K562 (cell line): ENCODE measurements around the gene SLC35B1. TPM values are rescaled to one million over a fixed set of nuclear protein-coding genes. Genes with fewer than 3 reads are reported as not detected.
A peak's percentile ranks its signal among the peaks of the same experiment; 100 is the strongest.

ENCODE experiments used
- ATAC-seq: fragments of 200-7000 bp; cut with Tn5 transposase; 3 replicates; pipeline ENCODE4 v1.9.1; 2020; ENCODE audit warnings: moderate library complexity
- BruUV-seq: library from RNA; stranded (reverse); fragments of 400-500 nt; replicated peaks from 2 replicates; lab custom pipeline; 2021; lab: Mats Ljungman, UMichigan
- CTCF ChIA-PET: fragments of 300-600 bp; formaldehyde crosslinking; extraction: SDS; loops from one replicate; lab custom pipeline; 2021; ENCODE audit warnings: low intra/inter-chr PET ratio; lab: Yijun Ruan, JAX
- POLR2A ChIA-PET: fragments of 300-600, 350-650 bp; sonication (Branson Sonifier 250); formaldehyde crosslinking; extraction: SDS; loops from one replicate; lab custom pipeline; 2021; ENCODE audit warnings: antibody characterized with exemption, inconsistent platforms; lab: Yijun Ruan, JAX
- DNase-seq, 4 experiments: peaks; one replicate each; pipeline versions ENCODE4 v3.0.0 to v3.0.0-alpha.2; 2011 to 2018; ENCODE audit warnings: low spot score in 3 of 4, mixed read lengths in 3 of 4; ENCODE audit errors: extremely low read depth in 1 of 4
- FAIRE-seq: peaks from 2 replicates; lab custom pipeline; 2011; peaks lifted over from hg19 to GRCh38; lab: Jason Lieb, UNC
- H2AFZ ChIP-seq: 2 replicates; pipeline ENCODE4 v1.6.0; 2011; ENCODE audit warnings: low read depth, low read length, control low read depth, inconsistent platforms
- H3K27ac ChIP-seq: fragments of 200-600 bp; 3 replicates; pipeline ENCODE4 v1.8.0; 2011; ENCODE audit warnings: low read depth, mild to moderate bottlenecking, control low read depth, inconsistent platforms, low read length, moderate library complexity, mixed read lengths; ENCODE audit errors: extremely low read depth
- H3K27me3 ChIP-seq, 2 experiments: fragments of 300-600 bp in 1 of 2; 2 replicates in 1 of 2; 3 replicates in 1 of 2; pipeline versions ENCODE4 v1.6.0 to v1.8.0; 2011; ENCODE audit warnings: inconsistent platforms in 2 of 2, low read length in 2 of 2, mild to moderate bottlenecking in 1 of 2, mixed read lengths in 1 of 2, moderate library complexity in 1 of 2; ENCODE audit not compliant: control insufficient read depth in 2 of 2, insufficient read depth in 2 of 2
- H3K36me3 ChIP-seq: fragments of 300-600 bp; 3 replicates; pipeline ENCODE4 v1.8.0; 2011; ENCODE audit warnings: mild to moderate bottlenecking, low read length, inconsistent platforms; ENCODE audit not compliant: control insufficient read depth, insufficient read depth
- H3K4me1 ChIP-seq, 2 experiments: fragments of 200-600 bp in 1 of 2; replicated peaks in 1 of 2; 2 replicates in 1 of 2; 3 replicates in 1 of 2; pipeline versions ENCODE4 v1.5.1 to v1.8.0; 2011; ENCODE audit warnings: inconsistent platforms in 2 of 2, low read length in 2 of 2, mild to moderate bottlenecking in 1 of 2, mixed read lengths in 1 of 2, moderate library complexity in 1 of 2; ENCODE audit not compliant: control insufficient read depth in 2 of 2, insufficient read depth in 2 of 2
- H3K4me2 ChIP-seq: 2 replicates; pipeline ENCODE4 v1.6.1; 2011; ENCODE audit warnings: low read length, control low read depth, inconsistent platforms, mixed read lengths; ENCODE audit not compliant: insufficient read depth
- H3K4me3 ChIP-seq: fragments of 200-600 bp; sonication (generic), shearing (Covaris generic); 2 replicates; pipeline ENCODE4 v1.5.1; 2016; ENCODE audit warnings: control low read depth, inconsistent platforms
- H3K79me2 ChIP-seq: fragments of 200-600 bp; 3 replicates; pipeline ENCODE4 v1.8.0; 2011; ENCODE audit warnings: low read length, inconsistent platforms; ENCODE audit not compliant: control insufficient read depth, insufficient read depth
- H3K9ac ChIP-seq, 2 experiments: 2 replicates each; pipeline versions ENCODE4 v1.6.0 to v1.6.1; 2011; ENCODE audit warnings: low read depth in 2 of 2, low read length in 2 of 2, control low read depth in 1 of 2, inconsistent platforms in 1 of 2, mild to moderate bottlenecking in 1 of 2, mixed read lengths in 1 of 2; ENCODE audit not compliant: insufficient read depth in 1 of 2
- H3K9me1 ChIP-seq: one replicate; pipeline ENCODE4 v1.6.0; 2011; ENCODE audit warnings: inconsistent platforms, mild to moderate bottlenecking, low read length, moderate library complexity; ENCODE audit not compliant: control insufficient read depth, insufficient read depth
- H3K9me3 ChIP-seq: replicated peaks from 2 replicates; pipeline ENCODE4 v1.5.1; 2011; ENCODE audit warnings: low read depth, low read length, inconsistent platforms; ENCODE audit not compliant: control insufficient read depth, insufficient read depth
- H4K20me1 ChIP-seq: replicated peaks from 2 replicates; pipeline ENCODE4 v1.6.1; 2011; ENCODE audit warnings: low read length, inconsistent platforms, mixed read lengths; ENCODE audit not compliant: control insufficient read depth, insufficient read depth
- BACH1 ChIP-seq: fragments of 200-800 bp; sonication (Bioruptor generic); IDR thresholded peaks from 2 replicates; pipeline ENCODE4 v1.6.1; 2016; ENCODE audit warnings: missing genetic modification characterization, missing compliant biosample characterization
- BCOR ChIP-seq: fragments of 450-650 bp; IDR thresholded peaks from 2 replicates; pipeline ENCODE4 v1.6.1; 2016
- ETV6 ChIP-seq, 3 experiments: fragments of 150-350 bp in 1 of 3; sonication (generic) in 1 of 3; formaldehyde crosslinking in 1 of 3; IDR thresholded peaks; 2 replicates each; pipeline versions ENCODE4 v1.6.1 to v1.8.0; 2014 to 2022; ENCODE audit warnings: borderline replicate concordance in 2 of 3, low read depth in 2 of 3, antibody characterized with exemption in 1 of 3, low read length in 1 of 3, mild to moderate bottlenecking in 1 of 3, missing genetic modification reagents in 1 of 3
- LCOR ChIP-seq: sonication (generic); formaldehyde crosslinking; IDR thresholded peaks from 2 replicates; pipeline ENCODE4 v1.8.0; 2022; ENCODE audit warnings: mild to moderate bottlenecking, missing genetic modification reagents
- MYBL2 ChIP-seq, 2 experiments: fragments of 450-650 bp in 1 of 2; sonication (generic) in 1 of 2; formaldehyde crosslinking in 1 of 2; IDR thresholded peaks; 2 replicates each; pipeline versions ENCODE4 v1.6.1 to v1.8.1; 2017 to 2022; ENCODE audit warnings: borderline replicate concordance in 1 of 2, inconsistent platforms in 1 of 2, low read depth in 1 of 2, mild to moderate bottlenecking in 1 of 2, missing genetic modification reagents in 1 of 2, moderate library complexity in 1 of 2
- SMC3 ChIP-seq: conservative IDR thresholded peaks from 2 replicates; pipeline ENCODE4 v1.6.1; 2011; ENCODE audit warnings: low read depth, low read length, improper control_type of control experiment; ENCODE audit not compliant: insufficient read depth
- SP1 ChIP-seq: sonication (generic); formaldehyde crosslinking; IDR thresholded peaks from 2 replicates; pipeline ENCODE4 v1.8.1; 2022; ENCODE audit warnings: mild to moderate bottlenecking, missing genetic modification reagents
- TARDBP ChIP-seq: fragments of 450-650 bp; IDR thresholded peaks from 2 replicates; pipeline ENCODE4 v1.6.1; 2016
- TBL1XR1 ChIP-seq, 2 experiments: IDR thresholded peaks; 2 replicates each; pipeline ENCODE4 v1.6.1; 2012; ENCODE audit warnings: improper control_type of control experiment in 2 of 2, low read length in 2 of 2, mild to moderate bottlenecking in 1 of 2
- ZC3H11A ChIP-seq: IDR thresholded peaks from 2 replicates; pipeline ENCODE4 v1.6.1; 2012; ENCODE audit warnings: low read depth, low read length, improper control_type of control experiment
- ZNF239 ChIP-seq: fragments of 250-450 bp; sonication (Bioruptor Pico); IDR thresholded peaks from 2 replicates; pipeline ENCODE4 v1.4.0; 2020; ENCODE audit warnings: mild to moderate bottlenecking
- ZNF253 ChIP-seq: fragments of 250-450 bp; sonication (Bioruptor Pico); conservative IDR thresholded peaks from 2 replicates; pipeline ENCODE4 v1.6.1; 2021; ENCODE audit warnings: mild to moderate bottlenecking
- ZNF589 ChIP-seq: fragments of 200-800 bp; sonication (Bioruptor generic); IDR thresholded peaks from 2 replicates; pipeline ENCODE4 v1.6.1; 2016; ENCODE audit warnings: low read depth, missing genetic modification characterization, missing compliant biosample characterization
- ZNF764 ChIP-seq: fragments of 250-450 bp; sonication (Bioruptor Pico); IDR thresholded peaks from 2 replicates; pipeline ENCODE4 v1.4.0; 2020; ENCODE audit warnings: low read depth, mild to moderate bottlenecking, moderate library complexity
- ZSCAN32 ChIP-seq: fragments of 450-650 bp; formaldehyde crosslinking; IDR thresholded peaks from 2 replicates; pipeline ENCODE4 v1.4.0; 2020; ENCODE audit warnings: mild to moderate bottlenecking, moderate library complexity
- WGBS: fragments of 100-300 bp; shearing (Covaris generic); methylation state at CpG from one replicate; pipeline ENCODE4 v1.1.6; 2016; ENCODE audit warnings: low coverage, mixed read lengths; ENCODE audit not compliant: insufficient coverage; ENCODE audit errors: missing lambda C conversion rate; 5-methylcytosine and 5-hydroxymethylcytosine counted together
- in situ Hi-C: fragments of 300-500 bp; cut with MboI; formaldehyde crosslinking; loops from 4 replicates; pipeline ENCODE4 v1.15.0; 2018; ENCODE audit warnings: inconsistent platforms, mixed read lengths
- intact Hi-C: fragments of 100-400 bp; cut with micrococcal nuclease; formaldehyde crosslinking; loops from 2 replicates; pipeline ENCODE4 v1.14.2; 2022
- polyA plus RNA-seq, 8 experiments: library from polyadenylated mRNA; depleted of rRNA in 4 of 8; stranded (reverse) in 5 of 8; unstranded in 3 of 8; fragments of >200 nt; fragmentation: Nextera tagmentation in 2 of 8; fragmentation: Illumina TruSeq in 1 of 8; extraction: Ambion mirVana in 2 of 8; extraction: Trizol in 1 of 8; gene quantifications; 2 replicates each; pipeline versions ENCODE4 v1.2.1 to v1.2.3, GENCODE V29; 2011 to 2014; ENCODE audit warnings: inconsistent platforms in 1 of 8, missing spikeins in 1 of 8
- total RNA-seq, 7 experiments: library from RNA; depleted of rRNA in 6 of 7; stranded (reverse); fragments of >200 nt in 6 of 7; fragmentation: Illumina TruSeq in 2 of 7; extraction: Trizol in 2 of 7; gene quantifications; 2 replicates each; pipeline versions ENCODE4 v1.2.1 to v1.2.3, GENCODE V29; 2011 to 2021; ENCODE audit warnings: low replicate concordance in 1 of 7
- TF ChIP-seq, protein P1 (sequence below): fragments of 250-450 bp; sonication (Bioruptor Pico); IDR thresholded peaks from 2 replicates; pipeline ENCODE4 v1.4.0; 2020; ENCODE audit warnings: mild to moderate bottlenecking, moderate library complexity
- TF ChIP-seq, protein P2 (sequence below): sonication (generic); formaldehyde crosslinking; IDR thresholded peaks from 2 replicates; pipeline ENCODE4 v1.8.1; 2023; ENCODE audit warnings: mild to moderate bottlenecking, missing genetic modification reagents, moderate library complexity

Gene SLC35B1
- total and polyA plus RNA-seq, 9 of the 15 experiments (the other 6 are each of a cell fraction or from before 2014, with no cell fraction given) = 51.4 to 87.9 (median 66.3) TPM

DNA sequence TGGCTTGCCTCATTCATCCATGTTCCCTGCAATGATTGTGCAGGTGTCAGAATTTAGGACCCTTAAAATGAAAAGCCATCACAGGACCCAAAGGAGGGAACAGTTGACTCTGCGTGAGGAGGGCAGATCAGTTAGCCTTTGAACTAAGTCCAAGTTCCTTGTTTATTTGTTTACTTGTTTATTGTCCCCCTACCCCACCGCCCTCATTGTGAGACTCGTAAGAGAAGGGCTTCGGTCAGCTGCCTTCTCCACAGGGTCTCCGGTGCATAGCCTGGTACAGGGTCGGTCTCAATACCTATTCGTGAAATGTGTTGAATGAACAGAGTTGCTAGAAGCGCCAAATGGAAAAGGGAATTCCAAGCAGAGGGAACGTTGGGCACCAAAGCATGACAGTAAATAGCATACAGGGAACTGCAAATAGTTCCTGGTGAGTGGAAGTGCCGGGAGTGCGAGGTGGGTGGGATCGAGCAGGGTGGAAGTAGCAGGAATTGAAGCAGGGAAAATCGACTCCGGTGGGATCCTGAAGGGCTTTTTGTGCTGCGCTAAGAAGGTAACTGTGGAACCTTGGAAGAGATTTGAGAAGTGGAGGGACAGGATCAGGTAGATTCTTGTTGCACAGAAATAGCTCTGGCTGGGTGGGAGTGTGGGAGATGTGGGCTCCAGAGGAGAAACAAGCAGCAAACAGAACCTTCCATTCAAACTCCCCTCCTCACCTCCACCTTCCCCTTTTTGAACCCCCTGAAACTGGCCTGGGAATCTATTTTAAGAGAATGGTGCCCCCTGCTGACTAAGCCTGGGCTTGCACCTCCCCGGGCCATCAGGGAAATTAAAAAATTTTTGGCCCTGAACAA lies 12.7 kb downstream of the SLC35B1 start (continued):
- TF ChIP-seq ZNF764 (CRISPR knock-in tag) = no peak
- TF ChIP-seq TARDBP = no peak
- peak; percentile 94 for TF ChIP-seq SMC3
- 0 out of 2 replicates have a peak, but pooled peaks have one; percentile 16 for TF ChIP-seq SP1
- TF ChIP-seq ZNF253 = no peak
- peak; percentile 55; the same call in 1 of the 2 replicates for TF ChIP-seq LCOR (CRISPR knock-in tag)
- TF ChIP-seq ZNF589 (CRISPR knock-in tag) = no peak

DNA sequence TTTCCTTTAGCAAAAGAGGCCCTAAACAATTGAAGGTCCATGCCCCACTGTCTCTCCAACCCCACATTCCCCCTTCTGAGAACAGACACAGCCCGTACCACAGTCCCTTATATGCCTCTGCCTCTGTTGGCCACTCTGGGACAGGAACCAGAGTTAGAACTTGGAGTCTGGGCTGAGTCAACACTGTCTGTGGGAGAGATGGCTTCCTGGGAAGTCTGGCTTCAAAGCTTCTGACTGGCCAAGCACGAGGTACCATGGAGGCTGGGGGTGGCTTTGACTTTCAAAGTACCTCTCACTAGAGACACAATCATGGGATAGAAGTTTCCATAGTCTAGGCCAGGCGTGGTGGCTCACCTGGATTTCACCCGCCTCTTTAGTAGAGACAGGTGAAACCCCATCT lies 15.0 kb downstream of the SLC35B1 start:
- H3K36me3 ChIP-seq = no peaks in the 10 kb centered on the region
- H3K27ac ChIP-seq = no peak overlapping the region
- TF ChIP-seq, protein P1, sequence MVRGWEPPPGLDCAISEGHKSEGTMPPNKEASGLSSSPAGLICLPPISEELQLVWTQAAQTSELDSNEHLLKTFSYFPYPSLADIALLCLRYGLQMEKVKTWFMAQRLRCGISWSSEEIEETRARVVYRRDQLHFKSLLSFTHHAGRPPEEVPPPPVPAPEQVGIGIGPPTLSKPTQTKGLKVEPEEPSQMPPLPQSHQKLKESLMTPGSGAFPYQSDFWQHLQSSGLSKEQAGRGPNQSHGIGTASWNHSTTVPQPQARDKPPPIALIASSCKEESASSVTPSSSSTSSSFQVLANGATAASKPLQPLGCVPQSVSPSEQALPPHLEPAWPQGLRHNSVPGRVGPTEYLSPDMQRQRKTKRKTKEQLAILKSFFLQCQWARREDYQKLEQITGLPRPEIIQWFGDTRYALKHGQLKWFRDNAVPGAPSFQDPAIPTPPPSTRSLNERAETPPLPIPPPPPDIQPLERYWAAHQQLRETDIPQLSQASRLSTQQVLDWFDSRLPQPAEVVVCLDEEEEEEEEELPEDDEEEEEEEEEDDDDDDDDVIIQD = no peak
- TF ChIP-seq, protein P2, sequence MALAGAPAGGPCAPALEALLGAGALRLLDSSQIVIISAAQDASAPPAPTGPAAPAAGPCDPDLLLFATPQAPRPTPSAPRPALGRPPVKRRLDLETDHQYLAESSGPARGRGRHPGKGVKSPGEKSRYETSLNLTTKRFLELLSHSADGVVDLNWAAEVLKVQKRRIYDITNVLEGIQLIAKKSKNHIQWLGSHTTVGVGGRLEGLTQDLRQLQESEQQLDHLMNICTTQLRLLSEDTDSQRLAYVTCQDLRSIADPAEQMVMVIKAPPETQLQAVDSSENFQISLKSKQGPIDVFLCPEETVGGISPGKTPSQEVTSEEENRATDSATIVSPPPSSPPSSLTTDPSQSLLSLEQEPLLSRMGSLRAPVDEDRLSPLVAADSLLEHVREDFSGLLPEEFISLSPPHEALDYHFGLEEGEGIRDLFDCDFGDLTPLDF = no peak
- TF ChIP-seq TBL1XR1 (IDR thresholded peaks at IDR 0.05; ENCODE audit: low read length in 2 of 2) (no peak), ETV6 (IDR thresholded peaks at IDR 0.05; ENCODE audit: borderline replicate concordance in 1 of 2, low read depth in 2 of 2, low read length in 1 of 2) (no peak), ETV6 (CRISPR knock-in tag; IDR thresholded peaks at IDR 0.05; ENCODE audit: borderline replicate concordance) (no peak), ZSCAN32 (no peak), ZNF239 (CRISPR knock-in tag) (no peak), BACH1 (no peak), BCOR (no peak), MYBL2 (IDR thresholded peaks at IDR 0.05; ENCODE audit: low read depth) (no peak), MYBL2 (CRISPR knock-in tag; IDR thresholded peaks at IDR 0.05; ENCODE audit: borderline replicate concordance) (no peak), ZC3H11A (no peak)
- in situ Hi-C loops (no loop called here), intact Hi-C loops (loop anchor here (10.0 kb wide), 1 partner anchor 278 kb away; the partner anchor contains the start of gene PHB1)
- H4K20me1 ChIP-seq = no peaks in the 10 kb centered on the region; the same call in 1 of the 2 replicates
- no TSS peak for BruUV-seq
- ChIA-PET POLR2A (interaction anchor here (0.8 kb wide), 1 partner anchor 71 kb away, joined by 3 read pairs; no protein-coding TSS in a partner anchor), CTCF (interaction anchor here (0.6 to 8.1 kb wide), 3 partner anchors 117 to 234 kb away, joined by 3 to 167 read pairs (median 3); partner anchors contain the start of gene NXPH3)
- no peak for FAIRE-seq
- ATAC-seq = peak; percentile 20; the same call in 1 of the 3 replicates
- H3K27me3 ChIP-seq = no peaks in the 10 kb centered on the region; a peak in 1 of 5 replicates
- no peak overlapping the region for H3K9ac ChIP-seq
- no peaks in the 10 kb centered on the region for H3K79me2 ChIP-seq
- no peaks in the 10 kb centered on the region for H3K9me3 ChIP-seq
- H3K9me1 ChIP-seq = no peaks in the 10 kb centered on the region
- DNase-seq = no peak
- no peak overlapping the region for H3K4me3 ChIP-seq
- WGBS = 45% methylated on average over 4 of the region's 4 CpGs
- no peak overlapping the region for H3K4me2 ChIP-seq
- H3K4me1 ChIP-seq = peaks cover 3 to 4% of the 10 kb centered on the region in 2 experiments; a peak in 1 of 5 replicates
- H2AFZ ChIP-seq = no peak overlapping the region
